NCI-H1105 treated with DMSO at 0.1 percent for 48 hours (cell line): Measurements from ENCODE around the gene UBE2E1.
"Not testable (repeated sequence)": the region's sequence is repeated elsewhere in the genome, so short reads cannot be mapped to it uniquely, and the experiment has no call there.

Experiments
- DNase-seq: peaks from one replicate; lab custom pipeline; 2025; lab: John Stamatoyannopoulos, UW

UBE2E1 gene

GRCh38 chr3:23881993-23882392, 76.2 kb downstream of the UBE2E1 start:
- DNase-seq, result not testable (repeated sequence)

GRCh38 chr3:23882487-23882918, 76.7 kb downstream of the UBE2E1 start:
- no peak for DNase-seq

- DNase-seq, result no peak
These were observed 78.7 kb downstream of the UBE2E1 start for GRCh38 chr3:23884481-23884880.

GRCh38 chr3:23885210-23885609, 79.5 kb downstream of the UBE2E1 start:
- no peak for DNase-seq

GRCh38 chr3:23886311-23886710, 80.6 kb downstream of the UBE2E1 start:
- DNase-seq, result no peak

GRCh38 chr3:23888617-23889228, 83.0 kb downstream of the UBE2E1 start:
- DNase-seq, result peak; percentile 31

GRCh38 chr3:23889386-23889785, 83.6 kb downstream of the UBE2E1 start:
- DNase-seq, result no peak

- DNase-seq, result no peak
These were observed 84.2 kb downstream of the UBE2E1 start for GRCh38 chr3:23889950-23890349.

GRCh38 chr3:23894254-23895061, 88.7 kb downstream of the UBE2E1 start:
- no peak for DNase-seq

- DNase-seq, result no peak
These were observed 89.4 kb downstream of the UBE2E1 start for GRCh38 chr3:23895181-23895580.

GRCh38 chr3:23900744-23901143, 95.0 kb downstream of the UBE2E1 start:
- no peak for DNase-seq

GRCh38 chr3:23904545-23904944, 98.8 kb downstream of the UBE2E1 start:
- DNase-seq, result no peak

- DNase-seq, result no peak
These were observed 103.6 kb downstream of the UBE2E1 start for GRCh38 chr3:23909341-23909740.

- DNase-seq, result no peak
These were observed 105.6 kb downstream of the UBE2E1 start for GRCh38 chr3:23911397-23911796.

- DNase-seq, result not testable (repeated sequence)
These were observed 106.6 kb downstream of the UBE2E1 start for GRCh38 chr3:23912335-23912734.

GRCh38 chr3:23913182-23913581, 107.4 kb downstream of the UBE2E1 start:
- DNase-seq, result no peak

- DNase-seq, result no peak
These were observed 108.4 kb downstream of the UBE2E1 start for GRCh38 chr3:23913873-23914743.

- no peak for DNase-seq
These were observed 109.9 kb downstream of the UBE2E1 start for GRCh38 chr3:23915537-23916108.

- no peak for DNase-seq
These were observed 110.6 kb downstream of the UBE2E1 start for GRCh38 chr3:23916152-23916885.

- peak; percentile 91 for DNase-seq
These were observed 111.3 kb downstream of the UBE2E1 start, which contains the start of the genes NKIRAS1 and RPL15 for GRCh38 chr3:23916886-23917678. TSS of gene NKIRAS1 (minus strand) at chr3:23916990. CDS start at chr3:23910904, 6,086 bp downstream. TSS of gene RPL15 (plus strand) at chr3:23917132. CDS start at chr3:23917860, 728 bp downstream.
